Jurkat, Clone E6-1 (cell line): ENCODE data around the gene IGF1.

ENCODE experiments used
- DNase-seq: peaks from one replicate; pipeline ENCODE4 v3.0.0-alpha.2; 2011; ENCODE audit warnings: low read depth, low spot score
- H3K4me3 ChIP-seq: 2 replicates; pipeline ENCODE4 v1.5.1; 2011; ENCODE audit warnings: mild to moderate bottlenecking, low read length, control low read depth, moderate library complexity

The IGF1 gene

DNA sequence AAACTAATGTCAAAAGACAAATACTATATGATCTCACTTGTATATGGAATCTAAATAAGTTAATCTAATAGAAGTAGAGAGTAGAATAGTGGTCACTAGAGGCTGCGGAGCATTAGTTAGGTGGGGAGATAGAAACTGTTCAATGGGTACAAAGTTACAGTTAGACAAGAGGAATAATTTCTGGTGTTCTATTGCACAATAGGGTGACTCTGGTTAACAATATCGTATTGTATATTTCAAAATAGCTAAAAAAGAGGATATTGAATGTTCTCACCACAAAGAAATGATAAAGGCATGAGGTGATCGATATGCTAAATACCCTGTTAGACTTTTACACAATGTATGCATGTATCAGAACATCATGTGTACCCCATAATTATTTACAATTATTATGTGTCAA, 42.9 kb downstream of the IGF1 start:
- no peak overlapping the region for H3K4me3 ChIP-seq
- no peak for DNase-seq

GRCh38 chr12:102436867-102437266, 43.5 kb downstream of the IGF1 start:
- no peak for DNase-seq
- no peak overlapping the region for H3K4me3 ChIP-seq

DNA sequence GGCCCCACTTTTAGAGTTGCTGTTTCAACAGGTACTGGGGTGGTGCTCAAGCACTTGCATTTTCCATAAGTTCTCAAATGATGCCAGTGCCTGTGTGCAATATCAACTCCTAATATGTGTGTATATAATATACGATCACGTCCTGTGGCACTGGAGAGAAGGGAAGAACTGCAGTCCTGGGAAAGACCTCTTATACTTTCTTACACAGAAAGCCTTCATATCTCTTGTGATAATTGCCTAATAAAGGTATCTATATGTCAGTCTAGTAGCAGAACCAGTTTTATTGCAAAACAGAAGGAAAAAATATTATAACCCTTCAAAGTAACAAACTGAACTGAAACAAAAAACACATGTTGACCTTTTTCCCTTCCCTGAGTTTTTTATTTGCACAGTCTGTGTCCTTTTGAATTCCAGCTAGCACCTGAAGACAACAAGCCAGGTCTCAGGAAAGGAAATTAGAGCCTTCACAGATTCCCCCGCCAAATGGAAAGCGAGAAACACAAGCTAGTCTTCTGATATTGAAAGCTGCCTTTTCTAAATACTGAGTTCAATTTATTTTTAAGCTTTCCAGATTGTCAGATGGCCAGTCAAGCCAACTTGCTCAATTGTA, 44.4 kb downstream of the IGF1 start:
- no peak overlapping the region for H3K4me3 ChIP-seq
- DNase-seq: no peak

DNA sequence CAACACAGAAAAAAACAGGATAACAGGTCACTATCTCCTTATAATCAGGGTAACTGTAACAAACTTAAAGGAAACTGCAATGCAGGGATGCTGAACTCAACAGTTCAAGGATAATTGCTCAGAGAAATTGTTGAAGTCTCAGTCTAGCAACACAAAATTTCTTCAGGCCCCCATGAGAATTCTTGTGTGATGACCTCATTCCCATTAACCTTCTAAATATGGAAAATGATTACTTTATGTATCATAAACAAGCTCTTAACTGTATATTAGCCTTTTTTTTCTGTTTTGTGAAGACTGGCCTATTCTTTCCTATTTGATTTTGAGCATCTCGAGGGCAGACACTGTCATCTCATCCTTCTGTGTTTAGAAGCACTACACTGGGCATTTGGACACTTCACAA, 47.1 kb downstream of the IGF1 start:
- DNase-seq: no peak
- H3K4me3 ChIP-seq: no peak overlapping the region

- DNase-seq: no peak
- no peak overlapping the region for H3K4me3 ChIP-seq
Observed at GRCh38 chr12:102430661-102431060, 49.7 kb downstream of the IGF1 start.

DNA sequence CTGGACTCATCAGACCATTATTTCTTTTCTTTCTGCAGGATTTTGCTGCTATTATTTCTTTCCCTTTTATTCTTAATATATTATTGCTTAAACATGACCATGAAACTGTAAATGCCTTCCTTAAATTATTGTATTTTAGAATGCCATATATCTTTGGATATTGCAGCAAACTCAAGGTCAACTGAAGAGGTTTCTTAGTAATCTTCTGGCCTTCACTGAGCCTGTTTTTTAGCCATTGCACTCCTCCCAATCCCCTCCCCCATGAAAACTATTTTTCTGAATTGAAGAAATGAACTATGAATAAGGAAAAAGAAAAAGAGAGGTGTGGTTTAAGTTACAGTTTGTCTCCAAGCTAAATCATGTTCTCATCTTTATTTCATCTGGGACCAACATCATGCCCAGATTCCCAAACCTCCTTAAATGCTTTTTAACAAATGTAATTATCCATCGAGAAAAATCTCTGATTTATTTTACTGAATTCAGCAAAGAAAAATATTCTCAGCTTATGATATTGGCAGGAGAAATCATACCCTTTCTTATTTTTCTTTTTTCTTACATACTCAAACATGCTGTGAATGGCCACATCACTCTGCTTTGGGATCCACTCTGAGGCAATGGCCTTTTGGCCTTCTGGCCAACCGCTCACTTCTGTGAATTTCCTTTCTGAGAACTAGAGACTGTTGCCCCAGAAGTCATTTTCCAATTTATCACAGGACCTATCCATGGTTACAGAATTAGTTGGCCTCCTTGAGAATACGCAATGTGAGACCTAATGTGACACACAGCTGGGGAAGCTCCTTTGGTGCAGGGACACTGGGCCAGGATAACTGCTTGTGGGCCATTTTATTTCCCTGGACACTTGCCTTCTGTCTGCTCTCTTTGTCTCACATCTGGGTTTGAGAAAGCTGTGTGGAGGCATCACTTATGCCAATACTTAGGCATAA, 50.9 kb downstream of the IGF1 start:
- no peak overlapping the region for H3K4me3 ChIP-seq
- DNase-seq: no peak

GRCh38 chr12:102427543-102427941, 52.8 kb downstream of the IGF1 start:
- no peak overlapping the region for H3K4me3 ChIP-seq
- no peak for DNase-seq

DNA sequence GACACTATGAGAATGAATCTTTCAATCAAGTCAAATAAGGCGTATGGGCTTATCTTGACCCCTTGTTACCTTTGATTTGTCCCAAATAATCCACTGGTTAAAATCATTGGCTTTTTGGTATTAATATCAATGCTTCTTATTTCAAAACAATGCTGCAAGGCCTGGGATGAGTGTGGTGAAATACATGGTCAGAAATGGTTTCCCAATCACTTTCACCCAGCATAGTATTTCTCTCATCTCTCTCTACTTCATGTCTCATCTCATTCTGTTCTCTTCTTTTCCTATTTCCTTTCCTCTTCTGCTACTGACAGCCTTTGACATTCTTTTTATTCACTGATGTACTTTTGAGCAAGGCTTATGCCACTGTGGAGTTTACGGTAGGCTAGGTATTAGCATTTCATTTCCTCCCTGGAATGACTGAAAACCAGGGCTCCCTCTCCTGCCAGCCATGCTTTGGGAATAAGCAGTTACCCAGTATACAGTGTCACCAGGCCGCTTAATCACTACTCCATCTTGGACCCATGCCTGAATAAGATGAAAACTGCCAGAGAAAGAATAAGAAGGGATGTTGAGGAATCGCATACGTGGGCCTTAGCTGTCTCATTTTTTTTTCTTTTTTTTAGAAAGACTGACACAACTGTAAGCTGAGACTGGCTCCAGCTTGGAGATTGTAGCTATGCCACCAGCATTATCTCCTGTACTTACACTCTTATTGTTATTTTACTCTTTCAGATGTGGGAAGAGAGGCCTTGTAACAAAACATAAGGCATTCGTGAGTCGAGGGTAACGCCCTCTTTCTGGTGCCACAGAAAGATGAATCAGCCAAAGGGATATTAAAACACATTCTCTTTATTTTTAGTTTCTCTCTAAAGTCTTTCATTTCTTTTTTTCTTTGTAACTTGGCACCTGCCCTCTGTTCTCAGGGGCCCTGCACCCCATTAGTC, 53.5 kb downstream of the IGF1 start:
- DNase-seq: no peak
- no peak overlapping the region for H3K4me3 ChIP-seq

DNA sequence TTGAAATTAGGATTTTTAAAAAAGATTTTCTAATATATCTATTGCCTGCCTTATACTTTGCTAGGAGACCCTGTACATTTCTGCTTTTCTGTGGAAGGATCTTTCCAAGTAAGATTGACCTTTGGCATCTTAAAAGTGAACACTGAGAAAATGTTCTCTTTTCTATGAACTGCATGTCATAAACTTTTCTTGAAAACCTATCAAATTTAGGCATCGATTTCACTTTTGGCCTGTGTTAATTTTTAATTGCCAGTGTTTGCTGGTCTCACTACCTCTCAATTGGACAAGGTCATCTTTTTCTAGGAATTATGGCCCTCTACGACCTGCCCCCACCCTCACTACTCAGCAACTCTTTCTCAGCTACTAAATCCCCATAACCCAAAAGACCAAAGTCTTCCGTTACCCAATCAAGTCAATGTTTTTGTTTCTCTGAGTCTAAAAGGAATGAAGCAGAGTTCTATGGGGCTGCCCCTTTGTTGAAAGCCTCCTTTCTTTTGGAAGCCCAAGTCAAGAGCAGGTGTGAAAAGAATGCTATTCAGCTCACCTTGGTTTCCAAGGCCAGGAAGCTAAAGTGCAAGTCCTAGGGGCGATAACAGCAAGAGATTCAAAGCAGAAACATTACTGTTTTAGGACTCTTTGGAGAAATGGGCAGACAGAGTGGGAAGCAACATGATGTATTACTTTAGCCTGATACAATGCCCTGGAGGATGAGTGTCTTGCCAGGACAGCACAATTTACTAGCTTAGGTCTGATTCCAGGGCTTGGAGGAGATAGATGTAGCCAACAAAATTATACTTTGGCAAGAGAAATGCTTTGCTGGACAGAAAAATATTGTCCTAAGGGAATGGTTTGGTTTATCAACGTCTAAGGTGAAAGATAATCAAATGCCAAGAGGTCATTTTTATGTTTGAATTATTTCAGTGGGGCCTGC, 55.0 kb downstream of the IGF1 start:
- H3K4me3 ChIP-seq: no peak overlapping the region
- no peak for DNase-seq

DNA sequence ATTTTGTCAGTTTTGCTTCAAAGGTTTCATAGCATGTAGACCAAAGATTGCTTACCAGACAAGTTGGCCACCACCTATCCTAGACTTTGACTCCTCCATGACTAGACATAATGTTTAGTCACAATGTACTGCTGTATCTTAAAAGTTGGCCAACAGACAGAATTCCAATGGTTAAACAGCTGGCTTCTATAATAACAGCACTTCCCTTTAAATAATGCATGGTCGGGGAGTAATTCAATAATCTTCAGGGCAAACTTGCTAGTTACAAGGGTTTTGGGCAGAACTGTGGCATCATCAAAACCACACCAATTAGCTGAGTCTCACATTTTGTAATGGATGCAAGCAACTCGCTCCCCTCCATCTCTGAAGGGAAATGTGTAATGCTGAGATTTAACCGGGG, 56.9 kb downstream of the IGF1 start:
- no peak for DNase-seq
- no peak overlapping the region for H3K4me3 ChIP-seq

GRCh38 chr12:102421802-102422583, 58.4 kb downstream of the IGF1 start:
- H3K4me3 ChIP-seq: no peak overlapping the region
- no peak for DNase-seq

GRCh38 chr12:102419094-102419764, 61.1 kb downstream of the IGF1 start:
- DNase-seq: no peak
- H3K4me3 ChIP-seq: no peak overlapping the region

DNA sequence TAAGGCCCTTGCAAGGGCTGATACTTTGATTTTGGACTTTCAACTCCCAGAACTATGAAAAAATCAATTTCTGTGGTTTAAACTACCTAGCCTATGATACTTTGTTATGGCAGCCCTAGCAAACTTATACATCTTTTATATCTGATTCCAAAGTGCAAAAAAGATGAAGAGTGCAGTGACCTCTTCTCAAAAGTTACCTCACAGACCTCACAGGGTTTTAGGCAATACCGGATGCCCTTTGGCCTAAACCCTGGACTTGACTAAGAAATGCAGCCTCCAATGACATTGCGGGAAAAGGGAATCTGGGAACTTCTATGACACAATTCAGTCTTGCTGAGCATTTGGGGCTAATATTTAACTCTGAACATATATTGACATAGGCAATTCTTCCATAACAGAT, 63.3 kb downstream of the IGF1 start:
- no peak for DNase-seq
- no peak overlapping the region for H3K4me3 ChIP-seq

DNA sequence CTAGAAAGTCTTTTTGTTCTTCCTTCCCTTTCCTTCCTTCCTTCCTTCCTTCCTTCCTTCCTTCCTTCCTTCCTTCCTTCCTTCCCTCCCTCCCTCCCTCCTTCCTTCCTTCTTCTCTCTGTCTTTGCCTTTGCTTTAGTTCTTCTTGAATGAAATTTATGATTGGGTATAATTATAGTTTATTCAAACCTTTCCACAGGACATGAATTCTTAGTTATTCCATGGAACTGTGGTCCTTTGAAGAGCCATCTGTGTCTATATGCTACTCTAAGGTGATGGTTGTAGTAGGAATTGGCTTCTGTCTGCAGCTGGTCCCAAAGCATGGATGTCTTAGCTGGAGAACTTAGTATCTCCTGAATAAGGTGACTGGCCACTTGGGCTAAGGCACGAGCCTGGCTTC, 64.8 kb downstream of the IGF1 start:
- no peak overlapping the region for H3K4me3 ChIP-seq
- DNase-seq: no peak

GRCh38 chr12:102413396-102413795, 67.0 kb downstream of the IGF1 start:
- H3K4me3 ChIP-seq: no peak overlapping the region
- DNase-seq: no peak

DNA sequence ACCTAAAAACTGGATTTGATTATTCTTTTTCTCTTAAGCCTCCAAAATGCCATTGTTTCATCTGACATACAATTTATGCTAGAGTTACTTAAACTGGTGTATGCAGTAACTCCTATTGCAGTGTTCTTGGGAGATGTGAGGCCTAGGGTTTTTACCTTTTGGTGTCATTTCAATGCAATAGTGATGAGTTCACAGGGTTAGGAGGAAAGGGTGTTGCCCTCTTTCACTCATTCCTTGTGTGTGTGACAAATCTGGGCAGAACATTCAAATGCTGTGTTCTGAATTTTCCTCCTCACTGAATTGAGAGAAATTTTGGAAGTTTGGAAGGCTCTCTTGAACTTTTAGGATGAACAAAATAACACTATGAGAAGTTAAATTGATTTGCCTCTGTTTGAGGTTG, 69.9 kb downstream of the IGF1 start:
- DNase-seq: no peak
- no peak overlapping the region for H3K4me3 ChIP-seq

DNA sequence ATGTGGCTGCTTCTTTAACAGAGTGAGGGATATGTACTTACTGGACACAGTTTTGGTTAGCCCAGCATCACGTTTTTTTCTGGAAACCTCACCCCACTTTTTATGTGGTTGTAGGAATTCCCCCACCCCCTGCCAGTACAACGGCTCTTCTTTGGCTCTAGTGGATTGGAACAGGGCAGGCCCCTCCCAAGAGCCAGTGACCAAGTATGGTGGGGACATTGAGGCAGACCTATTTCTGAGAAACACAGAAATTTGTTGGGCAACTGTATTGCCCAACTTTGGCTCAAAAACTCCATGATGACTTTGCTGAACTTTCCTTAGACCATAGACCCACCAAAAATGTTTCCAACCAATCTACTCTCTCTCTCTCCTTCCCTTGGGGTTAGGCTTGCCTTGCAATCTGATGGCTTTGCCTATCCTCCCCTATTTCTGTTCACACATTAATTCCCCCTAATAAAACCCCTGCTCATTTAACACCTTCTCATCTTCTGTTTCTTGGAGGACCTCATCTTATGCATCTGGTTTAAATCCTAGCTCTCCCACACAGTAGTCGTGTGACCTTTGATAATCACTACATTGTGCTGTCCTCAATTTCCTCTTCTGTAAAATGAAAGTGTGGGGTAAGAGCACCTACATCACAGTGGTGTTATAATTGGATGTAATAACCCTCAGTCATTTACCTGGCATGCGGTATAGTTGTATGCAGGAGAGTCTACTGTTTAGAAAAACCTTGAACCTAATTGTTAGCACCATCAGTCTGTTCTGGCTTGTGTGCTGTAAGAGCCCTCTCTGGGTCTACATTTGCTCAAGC, 71.7 kb downstream of the IGF1 start:
- no peak for DNase-seq
- H3K4me3 ChIP-seq: no peak overlapping the region
